Stimulated activated CD8-positive, alpha-beta memory T cell treated with anti-CD3 and anti-CD28 coated beads, Interleukin-2, amount 100 ng/mL, for 1 hour (primary cell): ENCODE measurements around the gene BIN2.
"Not testable (repeated sequence)": the region's sequence is repeated elsewhere in the genome, so short reads cannot be mapped to it uniquely, and the experiment has no call there.

Experiments used
- DNase-seq, 2 donors: peaks; one replicate each; pipeline ENCODE4 v3.0.0-alpha.2; 2020; ENCODE audit warnings: low read depth in 2 of 2

Gene BIN2

DNA sequence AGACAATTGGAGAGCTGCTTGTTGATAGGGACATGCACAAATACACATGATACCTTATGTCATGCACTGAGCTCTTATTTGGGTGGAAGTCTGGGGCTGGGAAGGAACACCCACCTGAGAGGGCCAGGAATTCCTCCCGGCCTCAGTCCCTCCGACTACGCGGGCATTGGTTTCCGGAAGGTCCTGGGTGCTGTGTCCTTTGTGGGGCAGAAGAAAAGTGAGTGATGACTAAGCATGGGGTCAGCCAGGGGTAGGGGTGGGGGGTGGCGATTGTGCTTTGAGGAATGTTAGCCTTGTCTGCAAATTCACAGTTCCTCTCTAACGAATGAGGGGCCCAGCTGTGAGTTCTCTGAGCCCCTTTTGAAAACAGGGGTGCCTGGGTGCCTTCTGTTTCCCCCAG is 21.7 kb upstream of the BIN2 start:
- DNase-seq = no peak

DNA sequence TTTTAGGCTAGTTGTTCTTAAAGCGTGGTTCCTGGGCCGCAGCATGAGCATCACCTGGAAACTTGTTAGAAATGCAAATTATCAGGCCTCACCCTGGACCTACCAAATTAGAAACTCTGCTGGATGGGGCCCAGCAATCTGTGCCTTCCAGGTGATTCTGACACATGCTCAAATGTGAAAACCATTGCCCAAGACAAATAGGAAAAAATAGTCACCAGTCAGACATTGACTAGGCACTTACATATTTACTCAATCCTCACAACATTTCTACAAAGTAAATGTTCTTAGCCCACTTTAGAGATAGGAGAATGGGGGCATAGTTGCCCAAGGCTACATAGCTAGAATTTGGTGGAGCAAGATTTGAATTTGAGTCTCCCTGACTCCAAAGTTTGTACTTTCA is 19.2 kb upstream of the BIN2 start:
- DNase-seq = no peak

DNA sequence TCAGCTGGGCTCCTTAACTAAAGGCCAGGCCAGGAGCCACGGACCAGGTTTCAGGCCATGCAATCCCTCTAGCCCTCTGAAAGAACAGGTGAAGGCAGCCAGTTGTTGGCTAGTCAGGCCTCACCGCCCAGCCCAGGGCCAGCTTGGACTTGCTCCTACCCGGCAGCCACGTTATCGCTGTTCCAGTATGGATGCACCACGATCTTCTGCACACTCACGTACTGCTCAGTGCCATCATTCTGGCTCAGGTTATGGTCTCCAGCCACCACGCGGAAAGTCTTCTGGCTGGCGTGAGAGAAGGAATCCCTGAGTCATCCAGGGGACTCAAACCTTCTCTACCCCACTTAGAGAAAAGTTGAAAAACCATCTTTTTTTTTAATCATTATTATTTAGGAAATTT is 18.4 kb upstream of the BIN2 start:
- DNase-seq = no peak

DNA sequence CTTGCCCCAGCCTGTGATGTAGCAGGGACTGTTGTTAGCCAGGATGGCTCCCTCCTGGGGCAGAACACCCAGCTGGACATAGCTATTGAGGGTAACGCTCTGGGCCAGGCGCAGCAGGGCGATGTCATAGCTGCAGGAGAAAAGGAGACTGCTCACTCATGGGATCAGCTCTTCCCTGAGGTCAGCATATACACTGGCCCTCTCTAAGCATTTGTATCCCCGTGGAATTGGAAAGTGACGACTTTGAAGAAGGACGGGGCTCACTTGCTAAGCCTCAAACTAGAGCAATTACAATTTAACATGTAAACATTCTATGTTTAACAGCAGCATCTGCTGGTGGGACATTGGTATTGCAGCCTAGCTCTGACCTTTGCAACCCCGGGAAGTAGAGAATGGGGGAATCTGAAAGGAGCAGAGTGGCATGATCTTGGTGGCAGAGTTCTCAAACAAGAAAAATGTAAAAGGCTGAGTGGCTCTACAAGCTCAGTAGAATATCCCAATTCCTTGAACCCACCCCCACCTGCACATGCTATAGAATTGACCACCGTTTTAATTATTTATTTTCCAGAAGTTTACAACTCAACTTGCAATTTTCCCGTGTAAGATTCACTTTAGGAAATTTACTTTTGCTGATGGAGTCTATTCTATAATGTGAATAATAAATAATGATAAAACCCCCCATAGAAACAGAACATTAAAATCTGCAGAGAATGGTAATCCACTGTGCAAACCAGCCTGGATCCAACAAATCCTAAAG is 17.5 kb upstream of the BIN2 start:
- DNase-seq = peak; percentile 44 to 54

DNA sequence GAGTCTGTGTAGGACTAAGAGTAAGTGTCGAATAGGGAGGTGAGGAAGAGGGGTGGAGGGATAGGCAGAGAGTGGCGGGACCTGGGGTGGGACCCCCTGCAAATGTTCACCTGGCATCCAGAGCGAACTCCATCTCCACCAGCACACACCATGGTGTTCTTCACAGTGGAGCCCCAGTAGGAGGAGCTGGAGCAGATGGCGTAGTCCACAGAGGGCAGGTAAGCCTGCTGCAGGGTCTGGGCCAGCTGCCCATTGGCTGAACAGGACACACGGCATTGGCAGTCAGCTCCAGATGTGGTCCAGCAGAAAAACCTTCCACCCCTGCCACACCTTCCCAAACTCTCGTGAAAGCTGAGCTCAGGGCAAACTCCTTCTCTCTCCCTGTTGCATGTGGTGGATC is 15.8 kb upstream of the BIN2 start:
- no peak for DNase-seq

DNA sequence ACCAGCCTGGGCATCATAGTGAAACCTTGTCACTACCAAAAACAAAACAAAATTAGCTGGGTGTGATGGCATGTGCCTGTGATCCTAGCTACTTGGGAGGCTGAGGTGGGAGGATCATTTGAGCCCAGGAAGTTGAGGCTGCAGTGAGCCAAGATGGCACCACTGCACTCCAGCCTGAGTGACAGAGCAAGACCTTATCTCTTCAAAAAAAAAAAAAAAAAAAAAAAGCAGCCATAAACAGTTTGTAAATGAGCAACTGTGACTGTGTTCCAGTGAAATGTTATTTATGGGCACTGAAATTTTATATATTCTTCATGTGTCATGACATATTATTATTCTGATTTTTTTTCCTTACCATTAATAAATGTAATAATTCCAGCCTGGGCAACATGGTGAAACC is 13.4 kb upstream of the BIN2 start:
- DNase-seq = not testable (repeated sequence)

DNA sequence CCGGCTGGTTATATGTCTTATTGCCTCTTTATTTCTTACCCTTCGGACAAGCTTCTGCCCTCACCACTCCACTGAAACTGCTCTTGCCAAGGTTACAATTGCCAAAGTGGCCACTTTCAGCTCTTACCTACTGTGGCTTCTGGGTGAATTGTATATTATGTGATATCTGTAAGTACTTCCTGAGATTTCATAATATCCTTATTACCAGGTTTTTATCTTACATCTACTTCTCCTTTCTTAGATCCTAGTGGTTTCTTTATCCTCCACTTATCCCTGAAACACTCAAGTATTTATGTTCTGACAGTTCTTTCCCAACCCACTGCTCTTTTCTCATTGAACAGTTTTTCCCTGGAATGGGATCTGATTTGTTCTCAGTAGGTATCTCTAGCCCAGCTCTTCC is 12.0 kb upstream of the BIN2 start:
- DNase-seq = no peak

DNA sequence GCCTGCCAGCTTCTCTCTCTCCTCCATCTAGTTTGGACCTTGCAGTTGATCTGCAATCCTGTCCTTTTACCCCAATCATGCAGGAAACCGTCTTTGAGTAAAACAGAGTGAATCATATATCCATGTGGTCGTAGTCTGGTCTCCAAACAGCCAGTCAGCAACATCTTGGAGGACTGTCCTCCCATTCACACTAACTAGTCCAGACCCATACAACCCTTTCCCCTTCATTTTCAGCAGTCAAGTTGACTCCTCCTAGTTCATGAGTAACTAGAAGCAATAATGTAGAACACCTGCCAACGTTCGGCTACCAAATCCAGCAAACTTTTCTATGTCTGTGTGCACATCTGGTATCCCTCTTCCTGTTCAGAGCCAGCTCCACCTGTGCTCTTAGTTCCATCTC is 10.8 kb upstream of the BIN2 start:
- no peak for DNase-seq

DNA sequence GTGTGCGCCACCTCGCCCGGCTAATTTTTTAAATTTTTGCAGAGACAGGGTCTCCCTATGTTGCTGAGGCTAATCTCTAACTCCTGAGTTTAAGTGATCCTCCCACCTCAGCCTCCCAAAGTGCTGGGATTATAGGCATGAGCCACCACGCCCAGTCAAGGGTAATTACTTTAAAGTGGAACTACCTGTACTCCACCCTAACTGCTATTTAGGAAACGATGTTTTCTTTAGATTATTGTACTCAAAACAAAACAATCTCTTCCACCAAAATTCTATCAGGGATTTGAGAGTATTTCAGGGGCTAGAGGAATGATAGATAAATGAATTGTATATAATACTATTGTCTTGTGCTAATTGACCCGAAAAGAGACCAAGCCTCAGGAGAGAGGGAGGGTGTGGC is 9.6 kb upstream of the BIN2 start:
- no peak for DNase-seq

DNA sequence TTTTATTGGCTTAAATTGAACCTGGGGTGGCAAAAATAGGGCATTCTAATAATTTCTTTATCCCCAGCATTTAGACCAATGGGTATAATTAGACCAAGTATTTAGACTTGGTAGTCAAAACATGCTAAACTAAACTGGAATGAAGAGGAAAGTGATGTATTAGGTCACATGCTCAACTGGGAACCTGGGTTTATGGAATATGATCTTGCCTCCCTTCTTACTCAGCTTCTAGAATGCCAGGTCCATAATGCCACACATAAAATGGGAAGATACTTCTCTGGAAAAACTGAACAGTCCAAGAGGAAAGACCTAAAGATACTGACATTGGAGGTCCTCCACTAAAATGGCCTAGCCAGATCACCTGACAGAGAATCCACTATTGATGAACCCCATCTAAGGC is 6.2 kb upstream of the BIN2 start:
- DNase-seq = no peak

DNA sequence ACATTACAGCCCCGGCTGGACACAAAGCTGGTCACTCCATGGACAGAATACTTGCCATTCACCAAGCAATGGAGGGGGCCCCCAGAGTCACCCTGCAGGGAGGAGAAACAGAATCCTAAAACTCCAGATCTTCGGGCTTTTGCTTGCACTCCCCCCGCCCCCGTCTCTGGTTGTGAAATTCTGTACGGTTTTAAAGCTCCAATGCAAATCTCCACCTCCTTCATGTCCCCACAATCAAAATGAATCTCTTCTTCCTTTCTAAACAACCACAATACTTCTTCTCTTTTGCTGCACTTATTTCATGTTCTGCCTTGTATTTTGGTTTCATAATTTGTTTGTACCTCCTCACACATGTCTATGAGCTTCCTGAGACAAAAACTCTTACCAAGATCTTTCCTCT is 5.8 kb upstream of the BIN2 start:
- DNase-seq = no peak

DNA sequence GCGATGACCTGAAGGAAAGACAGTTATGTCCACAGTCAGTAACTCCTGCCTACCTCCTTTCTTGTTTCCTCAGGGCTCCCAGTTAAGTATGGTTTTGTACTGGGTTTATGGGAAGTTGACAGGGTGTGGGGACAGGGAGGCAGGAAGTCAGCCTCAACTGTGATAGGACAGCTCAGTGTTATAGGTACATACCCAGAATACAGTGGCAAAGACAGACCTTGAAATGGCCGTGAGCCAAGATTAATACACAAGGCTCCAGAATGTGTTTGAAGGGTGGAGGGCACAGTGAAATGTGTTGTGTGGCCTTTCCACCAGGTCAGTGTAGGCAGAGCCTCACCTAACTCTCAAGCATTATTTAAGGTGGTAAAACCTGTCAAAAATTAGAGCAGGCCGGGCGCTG is 4.6 kb upstream of the BIN2 start:
- no peak for DNase-seq

DNA sequence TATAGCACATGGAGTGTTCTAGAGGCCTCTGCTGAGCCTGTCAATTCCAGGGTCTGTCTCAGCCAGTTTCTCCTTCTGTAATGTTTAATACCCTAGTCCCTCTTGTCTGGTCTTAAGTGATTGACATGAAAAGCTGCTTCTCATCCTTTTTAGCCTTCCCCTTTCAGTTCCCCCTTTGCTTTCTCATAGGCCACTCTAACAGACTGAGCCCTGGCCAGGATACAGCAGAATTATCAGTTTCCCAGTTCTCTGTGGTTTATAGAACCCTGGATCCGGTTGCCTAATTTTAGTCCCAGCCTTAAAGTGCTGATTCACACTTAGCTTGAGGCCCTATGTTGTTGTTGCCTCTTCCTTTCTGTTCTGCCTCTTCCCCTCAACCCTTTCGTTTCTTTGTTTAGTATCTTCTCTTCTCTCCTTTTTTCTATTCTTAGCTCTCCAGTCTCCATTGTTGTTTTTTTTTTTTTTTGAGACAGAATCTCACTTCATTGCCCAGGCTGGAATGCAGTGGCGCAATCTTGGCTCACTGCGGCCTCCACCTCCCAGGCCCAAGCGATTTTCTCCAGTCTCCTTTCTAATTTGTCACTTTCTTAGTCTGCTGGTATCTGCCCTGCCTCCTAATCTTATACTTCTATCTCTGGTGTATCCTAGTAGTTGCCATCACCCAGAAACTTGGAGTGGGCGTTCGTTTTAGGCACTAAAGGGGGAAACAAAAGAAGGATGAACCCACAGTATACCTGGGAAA is 2.9 kb upstream of the BIN2 start:
- no peak for DNase-seq

DNA sequence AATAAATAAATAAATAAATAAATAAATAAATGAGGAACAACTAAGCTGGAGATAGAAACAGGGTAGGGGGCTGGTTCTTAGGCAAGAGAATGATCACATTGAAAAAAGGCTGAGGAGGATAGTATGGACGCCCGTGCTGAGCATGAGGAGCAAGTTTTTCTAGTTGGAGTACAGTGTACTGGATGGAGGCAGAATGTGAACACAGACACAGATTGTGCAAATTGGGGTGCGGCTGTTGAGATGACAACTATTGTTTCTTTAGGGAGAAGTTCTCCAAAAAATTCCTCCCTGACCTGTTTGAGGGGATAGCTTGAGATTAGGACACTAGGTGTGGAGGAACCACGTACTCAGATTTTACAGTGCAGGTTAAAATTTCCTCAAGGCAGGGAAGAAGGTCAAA is 979 bp upstream of the BIN2 start:
- no peak for DNase-seq

DNA sequence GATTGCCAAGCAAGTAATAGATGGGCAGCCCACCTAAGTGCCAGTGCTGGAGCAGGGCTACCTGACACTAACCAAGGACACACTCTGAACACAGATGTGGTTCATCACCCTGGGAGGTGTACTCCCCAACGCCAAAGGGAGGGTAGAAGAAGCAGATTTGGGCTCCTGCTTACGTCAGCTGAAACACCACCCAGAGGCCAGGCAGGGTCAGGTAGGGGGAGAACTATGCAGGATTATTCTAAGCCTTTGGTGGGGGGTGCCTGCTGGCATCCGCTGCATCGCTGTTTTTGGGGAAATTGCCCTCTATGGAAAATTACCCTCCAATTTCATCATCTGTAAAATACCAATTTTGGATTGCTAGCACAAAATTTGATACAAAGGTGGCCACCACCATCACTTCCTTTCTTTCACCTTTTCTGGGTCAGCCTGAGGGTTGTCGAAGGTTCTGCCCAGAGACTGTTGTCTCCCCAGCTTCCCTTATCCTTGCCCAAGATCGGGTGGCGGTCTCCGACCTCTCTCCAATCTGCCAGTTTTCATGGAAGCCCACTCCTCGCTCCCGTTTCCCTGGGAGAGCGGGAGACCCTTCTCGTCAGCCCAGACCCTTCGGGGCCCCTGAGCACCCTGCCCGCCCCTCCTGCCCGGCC is 535 bp downstream of the BIN2 start:
- peak in 1 of 2 donors; percentile 27 for DNase-seq

DNA sequence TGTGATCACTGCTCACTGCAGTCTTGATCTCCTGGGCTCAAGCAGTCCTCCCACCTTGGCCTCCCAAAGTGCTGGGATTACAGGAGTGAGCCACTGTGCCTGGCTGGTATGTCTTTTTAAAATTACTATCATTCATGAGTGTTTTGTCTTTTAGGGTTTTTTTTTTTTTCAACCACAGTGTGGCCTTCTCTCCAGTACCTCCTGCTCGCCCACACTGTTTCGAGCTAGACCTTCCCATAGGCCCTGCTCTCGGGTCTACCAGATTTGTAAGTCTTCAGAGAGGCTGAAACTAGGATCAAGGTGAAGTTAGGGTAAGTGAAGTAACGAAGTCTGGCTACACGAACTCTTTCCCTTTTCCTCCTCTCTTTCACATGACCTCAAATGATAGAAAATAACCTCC is 1.5 kb downstream of the BIN2 start:
- DNase-seq = no peak

DNA sequence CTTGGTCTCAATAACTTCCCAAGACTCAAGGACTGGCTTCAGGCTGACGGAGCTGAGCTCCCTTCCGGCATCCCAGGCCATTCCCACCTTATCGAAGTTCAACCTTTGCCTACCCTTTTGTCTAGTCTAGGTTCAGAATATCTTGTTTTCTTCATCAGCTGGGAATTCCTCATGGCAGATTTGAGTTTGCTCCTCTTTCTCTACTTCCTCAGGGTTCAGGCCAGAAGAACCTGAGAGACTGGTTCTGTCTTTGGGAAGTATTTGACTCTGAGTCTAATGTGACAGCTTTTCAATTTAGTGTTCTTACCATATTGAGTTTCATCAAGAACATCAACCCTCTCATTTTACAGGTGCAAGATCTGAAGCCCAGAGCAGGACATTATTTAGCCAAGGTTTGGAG is 2.1 kb downstream of the BIN2 start:
- DNase-seq = no peak

DNA sequence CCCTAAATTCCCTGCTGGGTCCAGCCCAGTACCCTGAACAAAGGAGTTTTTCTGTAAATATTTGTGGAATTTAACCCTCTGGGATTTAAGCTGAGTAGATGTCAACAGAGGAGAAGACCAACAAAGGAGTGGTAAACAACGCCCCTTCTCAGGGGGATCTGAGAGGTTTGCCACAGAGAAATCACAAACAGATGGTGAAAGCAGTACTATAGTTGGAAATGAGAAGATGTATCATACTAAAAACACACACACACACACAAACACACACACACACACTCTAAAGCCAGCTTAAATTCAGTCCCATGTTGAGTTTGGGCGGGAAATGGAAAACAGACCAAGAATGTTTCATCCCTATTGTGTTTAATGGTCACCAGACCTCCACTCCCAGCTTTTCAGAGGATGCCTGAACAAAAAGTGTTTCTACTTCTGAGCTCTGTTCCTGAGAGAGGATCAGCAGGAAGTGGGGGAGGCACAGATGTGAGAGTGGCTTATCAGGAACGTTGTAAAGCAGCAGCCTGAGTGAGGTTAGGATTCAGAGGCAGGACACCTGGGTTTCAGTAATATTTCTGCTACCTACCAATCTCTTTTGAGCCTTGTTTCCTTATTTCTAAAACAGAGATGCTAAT is 3.2 kb downstream of the BIN2 start:
- DNase-seq = no peak

DNA sequence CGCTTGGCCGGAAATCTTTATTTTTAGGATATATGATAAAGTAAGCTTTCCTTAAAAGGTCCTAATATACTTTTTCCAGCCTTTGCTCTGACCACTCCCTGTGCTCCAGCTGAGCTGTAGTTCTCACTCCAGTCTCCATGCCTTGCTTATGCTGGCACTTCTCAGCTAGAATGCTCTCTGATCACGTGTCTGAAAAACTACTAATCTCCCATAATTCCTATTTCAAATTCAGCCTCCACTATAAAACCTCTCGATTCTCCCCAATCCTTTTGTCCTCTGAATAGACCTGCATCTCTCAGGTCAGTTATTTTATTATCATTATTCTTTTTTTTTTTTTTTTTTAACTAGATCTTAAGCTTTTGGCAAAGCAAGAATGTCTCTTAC is 3.7 kb downstream of the BIN2 start:
- no peak for DNase-seq

DNA sequence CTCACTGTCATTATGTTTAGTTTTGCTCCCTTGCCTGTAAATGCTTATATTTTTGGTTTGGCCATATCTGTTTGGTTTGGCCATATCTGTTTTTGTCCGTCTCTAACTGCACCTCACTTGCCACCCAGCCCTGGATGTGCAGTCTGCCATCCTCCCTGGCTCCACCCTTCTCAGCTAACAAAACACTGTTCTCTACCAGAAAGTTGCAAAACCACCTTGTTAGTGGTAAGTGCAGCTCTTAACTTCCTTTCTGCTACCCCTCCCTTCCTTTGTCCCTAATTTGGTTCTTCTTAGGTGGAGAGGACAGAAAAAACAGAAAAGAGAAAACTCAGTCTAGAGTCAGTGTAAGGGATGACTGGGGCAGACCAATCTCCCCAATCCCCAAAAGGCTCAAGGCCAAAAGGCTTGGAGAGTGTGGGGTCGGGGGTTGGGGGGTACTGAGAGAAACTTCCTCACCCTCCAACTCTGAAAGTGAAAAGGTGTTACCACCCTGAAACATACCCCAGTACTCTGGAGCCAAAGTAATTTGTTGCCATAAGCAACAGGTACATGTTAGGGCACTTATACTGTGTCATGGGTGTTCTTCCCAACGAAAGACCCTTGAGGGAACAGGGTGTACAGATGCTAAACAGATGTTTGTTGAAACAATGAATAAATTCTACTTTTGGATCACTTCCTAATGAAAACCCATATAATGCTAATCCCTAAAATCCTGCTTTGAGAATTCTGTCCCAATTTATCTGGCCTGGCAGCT is 5.0 kb downstream of the BIN2 start:
- DNase-seq = peak in 1 of 2 donors; percentile 24

DNA sequence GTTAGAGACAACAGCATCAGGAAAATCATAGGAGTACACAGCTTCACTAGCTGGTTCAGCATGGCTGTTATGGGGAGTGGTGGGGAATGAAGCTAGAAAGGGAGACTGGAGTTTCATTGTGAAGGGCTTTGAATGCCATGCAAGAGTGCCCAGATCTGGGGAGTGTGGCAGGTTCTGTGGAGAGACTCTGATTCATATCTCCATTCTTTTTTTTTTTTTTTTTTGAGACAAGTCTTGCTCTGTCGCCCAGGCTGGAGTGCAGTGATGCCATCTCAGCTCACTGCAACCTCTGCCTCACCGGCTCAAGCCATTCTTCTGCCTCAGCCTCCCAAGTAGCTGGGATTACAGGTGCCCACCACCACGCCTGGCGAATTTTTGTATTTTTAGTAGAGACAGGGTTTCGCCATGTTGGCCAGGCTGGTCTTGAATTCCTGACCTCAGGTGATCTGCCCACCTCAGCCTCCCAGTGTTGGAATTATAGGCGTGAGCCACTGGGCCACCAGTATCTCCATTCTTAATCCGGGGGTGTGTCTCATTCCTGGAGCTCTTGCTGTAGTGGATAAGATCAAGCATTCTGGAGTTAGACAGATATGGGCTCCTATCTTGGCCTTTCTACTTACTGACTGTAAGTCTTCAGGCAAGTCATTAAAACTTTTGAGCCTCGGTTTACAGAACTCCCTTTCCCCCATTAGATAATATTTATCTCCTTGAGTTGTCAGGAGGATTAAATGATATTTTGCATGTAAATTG is 5.7 kb downstream of the BIN2 start:
- DNase-seq = not testable (repeated sequence)
